ENCODE data around the gene PAF1. TPM values are rescaled to one million over a fixed set of nuclear protein-coding genes. Genes with fewer than 3 reads are reported as not detected.

The PAF1 gene
- polyA plus RNA-seq, 2 of the 4 experiments (the other 2 are of a cell fraction): 103 to 110 TPM

- no peak for TF ChIP-seq CHD4 (IDR thresholded peaks at IDR 0.05; ENCODE audit: borderline replicate concordance)
- peak; percentile 33; the same call in 1 of the 2 replicates for TF ChIP-seq POLR2A (IDR thresholded peaks at IDR 0.05; ENCODE audit: low read length)
- TF ChIP-seq RAD21 (conservative IDR thresholded peaks at IDR 0.05 in 1 of 2, IDR thresholded peaks at IDR 0.05 in 1 of 2): no peak
- TF ChIP-seq FOSB (CRISPR knock-in tag; IDR thresholded peaks at IDR 0.05): peak; percentile 97
- peak; percentile 98 for TF ChIP-seq HOXA7 (CRISPR knock-in tag; IDR thresholded peaks at IDR 0.05)
- TF ChIP-seq FOXS1 (CRISPR knock-in tag; IDR thresholded peaks at IDR 0.05): peak; percentile 97
- TF ChIP-seq RCOR1 (IDR thresholded peaks at IDR 0.05; ENCODE audit: low read depth, low read length): no peak
- TF ChIP-seq, protein P1, sequence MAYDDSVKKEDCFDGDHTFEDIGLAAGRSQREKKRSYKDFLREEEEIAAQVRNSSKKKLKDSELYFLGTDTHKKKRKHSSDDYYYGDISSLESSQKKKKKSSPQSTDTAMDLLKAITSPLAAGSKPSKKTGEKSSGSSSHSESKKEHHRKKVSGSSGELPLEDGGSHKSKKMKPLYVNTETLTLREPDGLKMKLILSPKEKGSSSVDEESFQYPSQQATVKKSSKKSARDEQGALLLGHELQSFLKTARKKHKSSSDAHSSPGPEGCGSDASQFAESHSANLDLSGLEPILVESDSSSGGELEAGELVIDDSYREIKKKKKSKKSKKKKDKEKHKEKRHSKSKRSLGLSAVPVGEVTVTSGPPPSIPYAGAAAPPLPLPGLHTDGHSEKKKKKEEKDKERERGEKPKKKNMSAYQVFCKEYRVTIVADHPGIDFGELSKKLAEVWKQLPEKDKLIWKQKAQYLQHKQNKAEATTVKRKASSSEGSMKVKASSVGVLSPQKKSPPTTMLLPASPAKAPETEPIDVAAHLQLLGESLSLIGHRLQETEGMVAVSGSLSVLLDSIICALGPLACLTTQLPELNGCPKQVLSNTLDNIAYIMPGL (CRISPR knock-in tag; IDR thresholded peaks at IDR 0.05; ENCODE audit: borderline replicate concordance): peak; percentile 98; the same call in 1 of the 2 replicates
- TF ChIP-seq, protein P2, sequence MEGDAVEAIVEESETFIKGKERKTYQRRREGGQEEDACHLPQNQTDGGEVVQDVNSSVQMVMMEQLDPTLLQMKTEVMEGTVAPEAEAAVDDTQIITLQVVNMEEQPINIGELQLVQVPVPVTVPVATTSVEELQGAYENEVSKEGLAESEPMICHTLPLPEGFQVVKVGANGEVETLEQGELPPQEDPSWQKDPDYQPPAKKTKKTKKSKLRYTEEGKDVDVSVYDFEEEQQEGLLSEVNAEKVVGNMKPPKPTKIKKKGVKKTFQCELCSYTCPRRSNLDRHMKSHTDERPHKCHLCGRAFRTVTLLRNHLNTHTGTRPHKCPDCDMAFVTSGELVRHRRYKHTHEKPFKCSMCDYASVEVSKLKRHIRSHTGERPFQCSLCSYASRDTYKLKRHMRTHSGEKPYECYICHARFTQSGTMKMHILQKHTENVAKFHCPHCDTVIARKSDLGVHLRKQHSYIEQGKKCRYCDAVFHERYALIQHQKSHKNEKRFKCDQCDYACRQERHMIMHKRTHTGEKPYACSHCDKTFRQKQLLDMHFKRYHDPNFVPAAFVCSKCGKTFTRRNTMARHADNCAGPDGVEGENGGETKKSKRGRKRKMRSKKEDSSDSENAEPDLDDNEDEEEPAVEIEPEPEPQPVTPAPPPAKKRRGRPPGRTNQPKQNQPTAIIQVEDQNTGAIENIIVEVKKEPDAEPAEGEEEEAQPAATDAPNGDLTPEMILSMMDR (IDR thresholded peaks at IDR 0.05): no peak
- TF ChIP-seq, protein P3, sequence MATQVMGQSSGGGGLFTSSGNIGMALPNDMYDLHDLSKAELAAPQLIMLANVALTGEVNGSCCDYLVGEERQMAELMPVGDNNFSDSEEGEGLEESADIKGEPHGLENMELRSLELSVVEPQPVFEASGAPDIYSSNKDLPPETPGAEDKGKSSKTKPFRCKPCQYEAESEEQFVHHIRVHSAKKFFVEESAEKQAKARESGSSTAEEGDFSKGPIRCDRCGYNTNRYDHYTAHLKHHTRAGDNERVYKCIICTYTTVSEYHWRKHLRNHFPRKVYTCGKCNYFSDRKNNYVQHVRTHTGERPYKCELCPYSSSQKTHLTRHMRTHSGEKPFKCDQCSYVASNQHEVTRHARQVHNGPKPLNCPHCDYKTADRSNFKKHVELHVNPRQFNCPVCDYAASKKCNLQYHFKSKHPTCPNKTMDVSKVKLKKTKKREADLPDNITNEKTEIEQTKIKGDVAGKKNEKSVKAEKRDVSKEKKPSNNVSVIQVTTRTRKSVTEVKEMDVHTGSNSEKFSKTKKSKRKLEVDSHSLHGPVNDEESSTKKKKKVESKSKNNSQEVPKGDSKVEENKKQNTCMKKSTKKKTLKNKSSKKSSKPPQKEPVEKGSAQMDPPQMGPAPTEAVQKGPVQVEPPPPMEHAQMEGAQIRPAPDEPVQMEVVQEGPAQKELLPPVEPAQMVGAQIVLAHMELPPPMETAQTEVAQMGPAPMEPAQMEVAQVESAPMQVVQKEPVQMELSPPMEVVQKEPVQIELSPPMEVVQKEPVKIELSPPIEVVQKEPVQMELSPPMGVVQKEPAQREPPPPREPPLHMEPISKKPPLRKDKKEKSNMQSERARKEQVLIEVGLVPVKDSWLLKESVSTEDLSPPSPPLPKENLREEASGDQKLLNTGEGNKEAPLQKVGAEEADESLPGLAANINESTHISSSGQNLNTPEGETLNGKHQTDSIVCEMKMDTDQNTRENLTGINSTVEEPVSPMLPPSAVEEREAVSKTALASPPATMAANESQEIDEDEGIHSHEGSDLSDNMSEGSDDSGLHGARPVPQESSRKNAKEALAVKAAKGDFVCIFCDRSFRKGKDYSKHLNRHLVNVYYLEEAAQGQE (IDR thresholded peaks at IDR 0.05): peak; percentile 4
- peak; percentile 78 for TF ChIP-seq MAZ (IDR thresholded peaks at IDR 0.05; ENCODE audit: borderline replicate concordance, low read depth, low read length)
- TF ChIP-seq KDM1A (IDR thresholded peaks at IDR 0.05; ENCODE audit: low read depth): no peak
- peak; percentile 96 for TF ChIP-seq ZSCAN20 (CRISPR knock-in tag; IDR thresholded peaks at IDR 0.05)
- TF ChIP-seq RARB (CRISPR knock-in tag; IDR thresholded peaks at IDR 0.05): peak; percentile 89
- peak; percentile 99 for TF ChIP-seq HOXB5 (CRISPR knock-in tag; IDR thresholded peaks at IDR 0.05)
- peak; percentile 83 for TF ChIP-seq USF2 (IDR thresholded peaks at IDR 0.05)
- peak; percentile 98 for TF ChIP-seq TP53 (CRISPR knock-in tag; IDR thresholded peaks at IDR 0.05)
- TF ChIP-seq PBX3 (IDR thresholded peaks at IDR 0.05): peak; percentile 75; the same call in 1 of the 2 replicates
- no peak for TF ChIP-seq ELK1 (IDR thresholded peaks at IDR 0.05; ENCODE audit: low read depth, low read length)
- no peak for TF ChIP-seq ZC3H11A (IDR thresholded peaks at IDR 0.05)
- TF ChIP-seq ESRRA (IDR thresholded peaks at IDR 0.05; ENCODE audit: borderline replicate concordance, low read length): no peak
- no peak for TF ChIP-seq CBX2 (IDR thresholded peaks at IDR 0.05; ENCODE audit: borderline replicate concordance, low read depth)
- peak; percentile 99 for TF ChIP-seq EHF (CRISPR knock-in tag; IDR thresholded peaks at IDR 0.05)
- peak; percentile 98 for TF ChIP-seq TFCP2L1 (CRISPR knock-in tag; IDR thresholded peaks at IDR 0.05)
- TF ChIP-seq MYC (IDR thresholded peaks at IDR 0.05; ENCODE audit: borderline replicate concordance, low read length): peak; percentile 100
- no peak for TF ChIP-seq RNF2 (IDR thresholded peaks at IDR 0.05; ENCODE audit: borderline replicate concordance, low read depth)
- TF ChIP-seq ZNF302 (CRISPR knock-in tag; IDR thresholded peaks at IDR 0.05): peak; percentile 93
- peak; percentile 75 to 86 for TF ChIP-seq JUN (IDR thresholded peaks at IDR 0.05)
- TF ChIP-seq HOXB13 (CRISPR knock-in tag; IDR thresholded peaks at IDR 0.05; ENCODE audit: low read depth): peak; percentile 100
- TF ChIP-seq EP300 (IDR thresholded peaks at IDR 0.05): peak in 1 of 2 experiments; percentile 73; a peak in 1 of 5 replicates
- TF ChIP-seq CEBPB (IDR thresholded peaks at IDR 0.05): peak; percentile 54 to 87; a peak in 3 of 4 replicates
Measured at GRCh38 chr19:39430675-39431593, 40.0 kb upstream of the PAF1 start (continued).
